ENCODE results near the gene OR1J2.

DNA sequence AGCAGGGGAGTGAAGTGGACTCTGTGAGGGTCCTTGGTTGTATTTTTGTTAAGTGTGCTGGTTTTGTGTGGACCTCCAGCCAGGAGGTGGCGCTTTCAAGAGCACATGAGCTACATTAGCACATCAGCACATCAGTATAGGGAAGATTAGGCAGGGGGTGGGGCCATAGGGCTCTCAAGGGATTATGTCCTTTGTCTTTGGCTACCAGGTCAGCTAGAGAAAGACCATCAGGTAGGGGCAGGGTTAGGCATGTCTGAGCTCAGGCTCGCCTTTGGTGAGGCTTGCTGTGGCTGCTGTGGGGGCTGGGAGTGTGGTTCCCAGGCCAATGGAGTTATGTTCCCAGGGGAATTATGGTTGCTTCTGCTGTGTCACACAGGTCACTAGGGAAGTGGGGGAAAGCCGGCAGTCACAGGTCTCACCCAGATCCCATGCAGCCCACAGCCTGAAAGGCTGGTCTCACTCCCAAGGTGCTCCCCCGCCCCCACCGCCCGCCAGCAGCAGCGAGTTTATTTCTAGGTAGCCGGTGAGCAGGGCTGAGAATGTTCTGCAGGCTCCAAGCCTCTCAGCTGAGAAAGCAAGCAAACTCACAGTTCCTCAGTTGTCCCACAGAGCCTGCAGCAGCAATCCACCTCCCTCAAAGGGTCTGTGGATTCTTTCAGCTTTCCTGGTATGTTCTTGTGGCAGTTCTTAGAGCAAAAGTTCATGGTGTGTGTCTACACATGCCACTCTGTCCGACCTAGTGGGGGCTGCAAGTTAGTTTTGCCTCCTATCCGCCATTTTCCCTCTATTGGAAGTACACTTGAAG, 46.6 kb upstream of the OR1J2 start:
- TF ChIP-seq POLR2AphosphoS5 (IDR thresholded peaks at IDR 0.05; ENCODE audit: borderline replicate concordance, low read depth, low read length): no peak
- no peak for TF ChIP-seq EZH2 (IDR thresholded peaks at IDR 0.05)
- no peak for TF ChIP-seq FOXP2 (optimal IDR thresholded peaks at IDR 0.05; ENCODE audit: control extremely low read depth, extremely low read length, insufficient read depth)
